ENCODE results near the gene PRMT5. TPM values are rescaled to one million over a fixed set of nuclear protein-coding genes. Genes with fewer than 3 reads are reported as not detected.
"Not testable (repeated sequence)": the region's sequence is repeated elsewhere in the genome, so short reads cannot be mapped to it uniquely, and the experiment has no call there.

The PRMT5 gene
- total RNA-seq, 1 experiment from 2014 or later: 66.0 TPM

DNA sequence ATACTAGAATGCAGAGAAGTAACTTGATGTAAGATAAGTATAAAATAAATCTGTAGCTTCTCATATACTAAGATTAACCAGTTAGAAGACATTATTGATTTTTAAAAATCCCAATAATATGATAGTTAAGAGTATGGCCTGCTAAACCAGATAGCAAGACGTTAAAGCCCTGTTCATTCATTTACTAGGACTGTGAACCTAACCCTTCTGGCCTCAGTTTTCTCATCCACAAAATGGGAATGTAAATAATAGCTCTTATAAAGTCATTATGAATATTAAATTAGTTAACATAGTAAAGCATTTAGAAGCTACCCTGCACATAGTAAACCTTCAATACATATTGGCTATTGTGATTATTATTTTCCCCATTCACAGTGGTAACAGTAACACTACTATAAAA, 6.0 kb upstream of the PRMT5 start:
- no peak for DNase-seq (ENCODE audit: low read depth)

DNA sequence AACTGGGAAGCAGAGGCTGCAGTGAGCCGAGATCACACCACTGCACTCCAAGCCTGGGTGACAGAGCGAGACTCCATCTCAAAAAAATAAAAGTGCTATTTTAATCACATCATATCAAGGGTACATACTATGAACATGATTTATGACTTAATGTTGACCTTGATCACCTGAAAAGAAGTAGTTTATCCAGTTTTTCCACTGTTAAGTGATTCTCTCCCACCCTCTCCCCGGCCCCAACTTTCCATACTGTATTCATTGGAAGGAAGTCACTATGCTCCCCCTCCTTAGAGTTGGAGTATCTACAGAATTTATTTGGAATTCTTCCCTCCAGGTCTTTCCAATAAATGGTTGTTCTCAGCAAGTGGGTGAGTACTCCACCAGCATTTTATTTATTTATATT, 3.0 kb upstream of the PRMT5 start:
- no peak for DNase-seq (ENCODE audit: low read depth)

DNA sequence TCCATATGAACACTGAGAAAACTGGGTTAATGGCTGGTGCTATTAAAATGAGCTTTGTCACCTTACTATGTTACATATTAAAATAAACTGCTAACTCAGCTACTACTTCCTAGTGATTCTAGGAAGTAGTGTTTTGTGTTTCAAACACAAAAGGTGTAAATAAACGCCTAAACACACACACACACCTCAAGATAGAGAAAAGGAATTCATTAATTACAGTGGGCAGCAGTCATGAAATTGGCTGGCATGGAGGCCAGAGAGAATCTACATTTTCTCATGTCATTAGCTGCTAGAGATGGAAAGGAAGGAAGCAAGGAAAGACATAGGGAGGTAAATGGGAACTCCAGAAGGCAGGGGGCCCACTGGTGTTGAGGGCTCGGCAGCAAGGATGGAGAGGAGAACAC, 787 bp upstream of the PRMT5 start:
- no peak for DNase-seq (ENCODE audit: low read depth)

DNA sequence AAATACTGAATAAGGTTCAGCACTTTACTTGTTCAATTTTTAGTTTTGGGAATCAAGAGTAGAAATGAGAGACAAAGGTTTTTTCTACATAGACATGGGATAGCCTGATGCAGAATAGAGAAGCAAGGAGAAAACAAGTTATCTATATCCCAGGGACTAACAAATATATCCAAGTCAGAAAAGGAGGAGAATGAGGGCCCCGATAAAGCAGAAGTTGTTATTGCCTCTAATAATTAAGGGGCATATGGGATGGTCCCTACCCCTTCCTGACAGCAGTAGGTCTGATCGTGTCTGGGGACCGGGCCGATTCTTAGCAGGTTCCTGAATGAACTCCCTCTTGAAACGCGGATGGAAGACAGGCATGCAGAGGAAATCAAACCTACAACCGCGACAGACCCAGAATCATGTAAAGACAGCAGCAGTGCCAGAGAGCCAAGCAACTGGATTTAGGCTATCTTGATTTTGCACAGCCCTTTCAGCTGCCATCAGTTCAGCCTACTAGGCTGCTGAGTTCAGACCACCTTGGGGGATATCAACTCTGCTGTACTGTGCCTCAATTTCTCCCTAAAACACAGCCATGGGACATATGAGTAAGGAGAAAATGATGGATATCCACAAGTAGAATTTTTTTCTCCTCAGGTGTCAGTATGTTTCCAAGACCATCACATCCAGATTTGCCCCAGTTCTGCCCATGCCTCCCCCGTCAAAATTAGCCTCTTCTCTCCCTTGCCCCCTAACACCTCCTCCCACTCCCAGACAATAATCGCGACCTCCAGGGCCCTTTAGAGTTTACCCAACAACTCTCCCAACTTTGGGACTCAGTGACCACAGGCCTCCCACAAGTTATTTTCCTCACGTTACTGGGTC, 706 bp downstream of the PRMT5 start:
- DNase-seq (ENCODE audit: low read depth): no peak

DNA sequence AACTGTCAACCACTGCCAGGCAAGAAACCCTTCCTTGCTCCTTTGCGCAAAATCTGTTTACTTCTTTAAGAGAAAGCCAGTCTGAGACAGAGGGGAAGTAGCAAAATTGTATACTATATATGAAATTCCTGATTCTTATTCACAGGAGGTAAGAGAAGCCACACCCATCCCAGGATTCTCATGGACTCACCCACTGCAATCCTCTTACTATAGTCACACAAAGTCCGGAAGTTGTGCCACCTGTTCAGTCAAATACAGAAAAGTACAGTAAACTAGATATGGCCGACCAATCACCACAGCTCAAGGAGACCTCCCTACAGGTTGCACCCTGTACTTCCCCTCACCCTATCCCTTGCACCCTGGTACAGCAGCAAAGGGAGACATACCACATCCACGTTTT, 2.9 kb downstream of the PRMT5 start:
- peak; percentile 34 for DNase-seq (ENCODE audit: low read depth)

DNA sequence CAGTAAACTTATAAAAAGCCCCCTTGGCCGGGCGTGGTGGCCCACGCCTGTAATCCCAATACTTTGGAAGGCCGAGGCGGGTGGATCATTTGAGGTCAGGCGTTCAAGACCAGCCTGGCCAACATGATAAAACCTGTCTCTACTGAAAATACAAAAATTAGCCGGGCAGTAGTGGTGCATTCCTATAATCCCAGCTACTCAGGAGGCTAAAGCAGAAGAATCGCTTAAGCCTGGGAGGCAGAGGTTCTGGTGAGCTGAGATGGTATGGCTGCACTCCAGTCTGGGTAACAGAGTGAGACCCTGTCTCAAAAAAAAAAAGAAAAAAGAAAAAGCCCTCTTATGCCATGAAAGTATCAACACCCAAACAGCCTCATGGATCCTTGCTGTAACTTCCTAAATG, 3.7 kb downstream of the PRMT5 start:
- DNase-seq (ENCODE audit: low read depth): no peak

DNA sequence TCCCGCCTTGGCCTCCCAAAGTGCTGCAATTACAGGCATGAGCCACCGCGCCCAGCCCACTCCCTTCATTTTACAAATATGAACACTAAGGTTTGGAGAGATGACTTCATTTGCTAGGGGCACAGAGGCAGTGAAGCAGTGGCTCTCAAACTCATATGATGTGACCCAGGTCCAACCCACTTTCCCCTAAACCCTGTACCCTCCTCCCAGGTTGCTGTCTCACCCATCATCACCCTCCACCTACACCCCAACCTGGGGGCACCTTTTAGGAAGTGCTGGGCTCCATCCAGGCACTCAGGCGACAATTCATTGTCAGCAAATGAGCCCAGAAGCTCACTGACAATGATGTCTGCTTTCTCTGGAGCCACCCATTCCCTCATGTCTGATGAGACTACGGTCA, 5.4 kb downstream of the PRMT5 start:
- DNase-seq (ENCODE audit: low read depth): no peak

DNA sequence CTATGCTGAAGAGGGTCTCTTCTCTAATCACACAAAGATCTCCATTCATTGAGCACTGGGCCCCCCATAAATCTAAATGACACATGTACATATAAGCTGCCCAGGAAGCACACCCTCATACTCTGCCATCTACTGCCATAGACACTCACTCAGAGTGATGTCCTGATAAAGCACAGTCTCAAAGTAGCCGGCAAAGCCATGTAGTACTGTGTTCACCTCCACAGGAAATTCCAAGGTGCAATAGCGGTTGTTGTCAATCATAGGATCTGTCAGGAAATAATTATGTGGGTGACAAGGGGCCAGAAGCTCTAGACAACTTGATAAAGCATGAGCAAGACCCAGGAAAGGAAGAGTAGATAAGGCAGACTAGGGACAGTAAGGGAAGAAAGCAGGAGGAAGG, 6.9 kb downstream of the PRMT5 start:
- DNase-seq (ENCODE audit: low read depth): no peak

DNA sequence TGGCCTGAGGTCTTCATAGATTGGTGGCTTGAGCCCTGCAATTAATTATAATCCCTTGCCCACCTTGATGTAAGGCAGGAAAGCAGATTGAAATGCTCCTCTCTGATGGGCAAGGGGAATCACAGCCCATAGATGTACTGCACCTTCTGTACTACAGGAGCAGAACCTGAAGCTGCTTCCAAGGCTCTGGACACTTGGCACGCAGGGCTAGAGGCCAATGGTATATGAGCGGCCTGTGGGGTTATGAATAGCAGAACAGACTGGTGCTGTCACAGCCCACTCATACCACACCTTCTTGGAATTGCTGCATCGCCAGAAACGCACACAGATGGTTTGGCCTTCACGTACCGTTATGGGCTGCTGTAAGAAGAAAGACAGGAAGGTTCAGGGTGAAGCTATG, 8.5 kb downstream of the PRMT5 start:
- no peak for DNase-seq (ENCODE audit: low read depth)

DNA sequence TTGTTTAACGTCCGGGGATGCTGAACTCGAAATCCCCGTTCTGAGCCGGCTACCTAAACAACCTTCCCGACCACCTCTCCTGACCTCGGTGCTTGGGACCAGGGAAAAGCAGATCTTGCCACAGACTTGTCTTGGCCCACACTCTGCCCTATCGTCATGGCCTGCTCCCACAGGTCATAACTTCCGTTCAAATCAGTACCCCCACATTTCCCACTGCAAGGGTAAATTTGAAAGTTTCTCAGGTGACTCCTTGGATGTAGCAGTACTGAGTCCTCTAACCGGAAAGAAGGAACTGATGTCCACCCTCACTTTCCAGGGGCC, 9.6 kb downstream of the PRMT5 start:
- no peak for DNase-seq (ENCODE audit: low read depth)

DNA sequence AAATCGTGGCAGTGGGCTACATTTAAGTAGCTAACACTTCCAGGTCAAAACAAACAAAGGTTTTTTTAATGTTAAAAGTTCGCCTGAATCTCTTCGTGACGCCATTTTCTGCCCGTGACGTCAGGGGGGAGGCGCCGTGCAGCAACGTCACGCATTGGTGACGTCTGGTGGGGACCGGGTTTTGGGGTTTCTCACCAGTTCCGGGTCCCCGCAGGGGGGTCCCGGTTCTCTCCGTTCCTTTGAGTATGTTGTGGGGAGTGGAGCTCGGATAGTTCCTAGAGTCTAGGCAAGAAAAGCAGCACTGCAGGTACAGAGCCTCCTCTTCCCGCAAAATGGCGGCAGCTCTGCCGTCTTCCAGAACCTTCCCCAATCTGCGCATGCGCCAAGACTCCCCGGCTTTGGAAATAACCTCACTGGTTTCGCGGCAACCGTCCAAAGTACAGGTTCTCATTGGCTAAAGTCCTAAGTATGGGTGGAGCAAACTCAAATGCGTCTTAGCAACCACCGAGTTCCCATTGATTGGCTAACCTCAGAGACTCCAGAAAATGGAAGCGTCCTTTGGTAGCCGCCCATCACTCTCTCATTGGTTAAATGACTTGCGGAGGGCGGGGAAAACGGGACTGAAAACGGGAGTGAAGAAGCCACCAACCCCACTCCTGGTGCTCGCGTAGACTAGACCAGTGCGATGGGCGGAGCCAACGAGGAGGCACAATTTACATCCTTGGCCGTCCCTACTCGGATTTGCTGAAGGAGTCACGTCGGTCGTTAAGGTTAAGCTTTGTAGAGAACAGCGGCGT, 10.2 kb downstream of the PRMT5 start, which contains the start of gene RBM23:
RBM23 (minus strand) TSS at position 346 of the 797 bp plus-strand sequence.
- DNase-seq (ENCODE audit: low read depth): peak; percentile 100

DNA sequence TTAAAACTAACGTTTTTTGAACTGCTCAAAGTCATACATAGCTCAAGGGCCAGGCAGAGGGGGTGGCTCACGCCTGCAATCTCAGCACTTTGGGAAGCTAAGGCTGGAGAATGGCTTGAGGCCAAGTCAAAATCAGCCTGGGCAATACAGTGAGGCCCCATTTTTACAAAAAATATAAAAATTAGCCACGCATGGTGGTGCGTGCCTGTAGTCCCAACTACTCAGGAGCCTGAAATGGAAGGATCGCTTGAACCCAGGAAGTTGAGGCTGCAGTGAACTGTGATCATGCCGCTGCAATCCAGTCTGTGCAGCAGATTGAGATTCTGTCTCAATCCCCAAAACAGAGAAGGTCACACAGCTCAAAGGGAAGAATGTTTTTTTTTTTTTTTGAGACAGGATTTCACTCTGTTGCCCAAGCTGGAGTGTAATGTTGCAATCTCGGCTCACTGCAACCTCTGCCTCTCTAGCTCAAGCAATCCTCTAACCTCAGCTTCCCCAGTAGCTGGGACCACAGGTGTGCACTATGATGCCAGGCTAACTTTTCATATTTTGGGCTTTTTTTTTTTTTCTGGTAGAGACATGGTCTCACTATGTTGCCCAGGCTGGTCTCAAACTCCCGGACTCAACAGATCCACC, 13.2 kb downstream of the PRMT5 start:
- no peak for DNase-seq (ENCODE audit: low read depth)

DNA sequence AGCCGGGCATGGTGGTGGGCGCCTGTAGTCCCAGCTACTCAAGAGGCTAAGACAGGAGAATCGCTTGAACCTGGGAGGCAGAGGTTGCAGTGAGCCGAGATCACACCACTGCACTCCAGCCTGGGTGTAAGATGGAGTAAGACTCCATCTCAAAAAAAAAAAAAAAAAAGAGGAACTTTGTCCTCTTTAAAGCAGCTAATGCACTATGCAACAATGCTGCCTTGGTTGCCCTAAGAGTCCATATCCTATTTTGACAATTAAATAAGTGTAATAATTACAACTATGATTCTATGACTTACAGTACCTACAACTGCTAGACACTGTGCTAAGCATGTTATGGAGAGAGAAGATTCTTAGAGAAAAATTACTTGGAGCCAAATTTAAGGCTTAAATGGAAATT, 14.3 kb downstream of the PRMT5 start:
- not testable (repeated sequence) for DNase-seq (ENCODE audit: low read depth)

DNA sequence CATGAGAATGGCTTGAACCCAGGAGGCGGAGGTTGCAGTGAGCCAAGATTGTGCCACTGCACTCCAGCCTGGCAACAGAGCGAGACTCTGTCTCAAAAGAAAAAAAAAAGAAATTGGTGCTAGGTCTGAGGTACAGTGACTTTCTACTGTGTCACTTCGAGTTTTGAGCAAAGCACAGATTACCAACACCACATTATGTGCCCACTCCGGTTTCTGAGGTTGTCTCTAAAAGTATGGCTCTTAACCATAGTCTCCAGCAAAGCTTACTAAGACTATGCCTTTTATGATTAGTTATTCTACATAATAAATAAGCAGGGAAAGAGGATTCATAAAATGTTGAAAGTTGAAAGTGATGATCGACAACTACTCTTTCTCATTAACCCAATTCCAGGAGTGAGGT, 18.3 kb downstream of the PRMT5 start:
- no peak for DNase-seq (ENCODE audit: low read depth)

DNA sequence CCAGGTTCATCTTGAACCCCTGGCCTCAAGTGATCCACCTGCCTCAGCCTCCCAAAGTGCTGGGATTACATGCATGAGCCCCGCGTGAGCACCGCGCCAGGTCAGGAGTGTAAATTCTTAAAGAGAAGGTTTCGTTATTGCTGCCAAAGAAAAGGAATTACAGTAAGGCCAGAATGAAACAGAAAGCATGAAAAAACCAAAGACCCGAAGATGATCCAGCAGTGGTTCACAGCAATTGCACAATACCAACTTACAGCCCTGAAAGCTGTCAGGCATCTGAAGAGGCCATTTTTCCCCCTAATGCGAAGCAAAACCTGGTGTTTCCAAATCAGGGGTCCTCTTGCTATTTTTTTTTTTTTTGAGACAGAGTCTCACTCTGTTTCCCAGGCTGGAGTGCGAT, 20.6 kb downstream of the PRMT5 start:
- no peak for DNase-seq (ENCODE audit: low read depth)

DNA sequence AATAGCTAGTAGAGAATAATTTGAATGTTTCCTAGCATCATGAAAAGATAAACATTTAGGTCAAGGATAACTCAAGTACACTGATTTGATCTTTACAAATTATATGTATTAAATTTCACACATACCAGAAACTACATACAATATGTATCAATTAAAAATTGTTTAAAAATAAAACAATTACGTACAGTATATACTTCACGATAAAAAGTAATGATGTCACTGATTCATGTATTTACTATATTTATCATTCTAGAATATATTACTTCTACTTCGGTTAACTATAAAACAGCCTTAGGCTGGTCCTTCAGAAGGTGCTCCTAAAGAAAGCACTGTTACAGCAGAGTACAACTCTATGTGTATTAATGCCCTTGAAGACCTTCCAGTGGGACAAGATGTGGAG, 21.7 kb downstream of the PRMT5 start:
- DNase-seq (ENCODE audit: low read depth): no peak

DNA sequence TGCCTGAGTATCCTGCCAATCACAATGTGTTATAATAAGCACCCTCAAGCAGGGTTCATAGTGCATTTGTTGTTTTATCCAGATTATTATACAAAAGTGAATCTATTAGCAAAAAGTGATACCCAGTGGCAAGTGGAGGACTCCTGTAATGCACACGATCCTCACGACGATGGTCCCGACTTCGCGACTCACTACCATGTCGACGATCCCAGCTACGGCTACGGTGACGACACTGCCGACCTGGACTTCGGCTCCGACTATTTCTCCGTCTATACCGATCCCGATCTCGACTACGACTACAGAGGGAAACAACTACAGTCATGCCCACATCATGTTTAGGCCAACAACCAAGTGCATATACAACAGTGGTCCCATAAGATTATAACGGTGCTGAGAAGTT, 23.1 kb downstream of the PRMT5 start:
- DNase-seq (ENCODE audit: low read depth): no peak

DNA sequence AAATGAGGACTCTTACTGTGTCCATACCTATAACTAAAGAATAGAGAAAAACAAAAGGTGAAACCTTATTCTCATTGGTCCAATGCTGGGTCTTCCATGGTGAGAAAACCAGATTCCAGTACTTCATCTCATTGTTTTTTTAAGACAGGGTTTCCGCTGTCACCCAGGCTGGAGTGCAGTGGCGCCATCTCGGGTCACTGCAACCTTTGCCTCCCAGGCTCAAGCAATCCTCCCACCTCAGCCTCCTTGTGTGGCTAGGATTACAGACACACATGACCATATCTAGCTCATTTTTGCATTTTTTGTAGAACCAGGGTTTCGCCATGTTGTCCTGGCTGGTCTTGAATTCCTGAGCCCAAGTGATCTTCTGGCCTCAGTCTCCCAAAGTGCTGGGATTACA, 23.5 kb downstream of the PRMT5 start:
- DNase-seq (ENCODE audit: low read depth): no peak

DNA sequence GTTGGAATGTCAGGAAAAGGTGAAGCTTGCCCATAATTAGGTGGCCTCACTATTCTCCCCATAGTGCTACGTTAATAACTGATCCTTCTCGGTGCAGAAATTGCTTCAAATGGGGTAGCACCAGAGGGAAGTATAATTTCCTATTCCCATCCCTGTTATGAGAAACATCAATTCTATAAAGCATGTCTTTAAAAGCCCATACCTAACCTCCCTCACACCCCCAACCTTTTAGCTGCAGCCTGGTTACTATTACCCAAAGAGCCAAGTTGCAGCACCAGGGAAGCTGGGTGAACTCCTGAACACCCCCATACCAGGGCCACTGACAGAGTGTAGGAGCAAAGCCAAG, 25.5 kb downstream of the PRMT5 start:
- no peak for DNase-seq (ENCODE audit: low read depth)

DNA sequence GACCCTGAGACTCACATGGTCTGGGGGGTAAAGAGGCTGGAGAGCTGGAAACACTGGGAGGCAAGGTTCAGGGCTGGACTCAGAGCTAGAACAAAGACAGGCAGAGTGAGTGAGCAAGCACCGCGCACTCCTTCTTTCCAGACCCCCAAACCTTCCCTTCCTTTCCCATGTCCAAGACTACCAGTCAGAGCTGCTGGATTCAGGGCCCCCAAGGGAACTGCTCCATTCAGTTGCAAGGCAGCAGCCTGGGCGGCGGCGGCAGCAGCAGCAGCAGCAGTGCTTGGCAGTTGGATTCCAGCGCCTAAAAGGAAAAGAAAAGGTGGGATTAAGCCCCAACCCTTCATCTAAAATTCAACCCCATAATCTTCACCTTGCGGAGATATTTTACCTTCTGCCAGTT, 27.4 kb downstream of the PRMT5 start:
- DNase-seq (ENCODE audit: low read depth): no peak

DNA sequence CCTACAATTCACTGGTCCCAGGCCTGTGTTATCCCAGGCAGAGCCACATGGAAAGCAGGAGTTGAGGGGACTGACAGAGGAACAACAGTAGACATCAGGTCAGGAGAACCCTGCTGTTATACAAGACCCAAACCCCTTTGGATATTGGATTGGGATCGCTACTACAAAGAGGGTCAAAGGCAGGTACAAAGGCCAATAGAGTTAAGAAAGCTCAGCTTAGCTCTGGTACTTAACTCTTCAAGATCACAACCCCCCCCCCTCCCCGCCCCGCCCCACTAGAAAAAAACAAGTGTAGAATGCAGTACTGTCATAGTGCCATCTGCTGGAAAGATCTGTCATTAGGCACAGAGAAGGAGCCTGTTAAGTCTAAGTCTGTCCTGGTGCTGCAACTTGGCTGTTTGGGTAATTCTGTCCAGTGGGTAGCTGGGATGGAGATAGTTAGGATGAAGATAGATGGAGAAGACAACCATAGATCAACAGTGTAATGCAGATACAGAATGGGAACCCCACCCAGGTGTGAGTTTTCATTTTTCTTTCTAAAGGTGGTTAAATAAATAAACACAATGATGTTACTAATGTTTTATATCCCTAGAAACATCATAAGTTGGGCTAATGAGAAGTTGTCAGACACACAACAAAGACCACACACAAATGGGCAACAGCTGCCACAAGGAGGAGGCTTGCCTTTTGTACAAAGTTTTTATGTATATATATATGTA, 28.9 kb downstream of the PRMT5 start:
- DNase-seq (ENCODE audit: low read depth): peak; percentile 73

Data from LHCN-M2 (cell line).